ENCODE measurements around the gene ULBP2.

DNA sequence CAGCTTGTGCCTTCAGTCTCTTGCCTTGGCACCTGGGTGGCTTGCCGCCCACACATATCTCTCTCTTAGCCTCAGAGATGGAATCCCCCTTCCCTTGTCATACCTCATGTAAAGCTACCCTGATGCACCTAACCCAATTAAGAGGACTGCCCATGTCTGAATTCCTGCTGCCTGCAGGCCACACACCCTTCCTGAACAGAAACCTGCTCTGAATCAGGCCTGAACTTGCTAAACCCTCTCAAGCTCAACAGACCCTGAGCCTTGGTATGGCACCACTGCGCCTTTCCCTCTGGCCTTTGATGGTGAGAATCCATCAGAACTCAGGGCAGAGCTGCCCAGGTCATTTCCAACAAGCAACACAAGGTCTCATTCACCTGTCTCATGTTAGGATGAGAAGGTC is 24.1 kb upstream of the ULBP2 start:
- TF ChIP-seq, protein P1, sequence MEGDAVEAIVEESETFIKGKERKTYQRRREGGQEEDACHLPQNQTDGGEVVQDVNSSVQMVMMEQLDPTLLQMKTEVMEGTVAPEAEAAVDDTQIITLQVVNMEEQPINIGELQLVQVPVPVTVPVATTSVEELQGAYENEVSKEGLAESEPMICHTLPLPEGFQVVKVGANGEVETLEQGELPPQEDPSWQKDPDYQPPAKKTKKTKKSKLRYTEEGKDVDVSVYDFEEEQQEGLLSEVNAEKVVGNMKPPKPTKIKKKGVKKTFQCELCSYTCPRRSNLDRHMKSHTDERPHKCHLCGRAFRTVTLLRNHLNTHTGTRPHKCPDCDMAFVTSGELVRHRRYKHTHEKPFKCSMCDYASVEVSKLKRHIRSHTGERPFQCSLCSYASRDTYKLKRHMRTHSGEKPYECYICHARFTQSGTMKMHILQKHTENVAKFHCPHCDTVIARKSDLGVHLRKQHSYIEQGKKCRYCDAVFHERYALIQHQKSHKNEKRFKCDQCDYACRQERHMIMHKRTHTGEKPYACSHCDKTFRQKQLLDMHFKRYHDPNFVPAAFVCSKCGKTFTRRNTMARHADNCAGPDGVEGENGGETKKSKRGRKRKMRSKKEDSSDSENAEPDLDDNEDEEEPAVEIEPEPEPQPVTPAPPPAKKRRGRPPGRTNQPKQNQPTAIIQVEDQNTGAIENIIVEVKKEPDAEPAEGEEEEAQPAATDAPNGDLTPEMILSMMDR (conservative IDR thresholded peaks at IDR 0.05; ENCODE audit: low read depth, low read length), result no peak
- TF ChIP-seq EZH2 (IDR thresholded peaks at IDR 0.05; ENCODE audit: borderline replicate concordance, low read depth, low read length, poor library complexity, severe bottlenecking), result no peak
